GM19025 (cell line): ENCODE measurements around the gene CLASP1.
"Not testable (repeated sequence)": the region's sequence is repeated elsewhere in the genome, so short reads cannot be mapped to it uniquely, and the experiment has no call there.

Experiments used
- ATAC-seq: cut with Tn5 transposase; IDR thresholded peaks from one replicate; pipeline ENCODE4 v1.9.1; 2021; ENCODE audit warnings: mild to moderate bottlenecking, low read depth, moderate library complexity; ENCODE audit not compliant: unreplicated experiment

CLASP1 gene

DNA sequence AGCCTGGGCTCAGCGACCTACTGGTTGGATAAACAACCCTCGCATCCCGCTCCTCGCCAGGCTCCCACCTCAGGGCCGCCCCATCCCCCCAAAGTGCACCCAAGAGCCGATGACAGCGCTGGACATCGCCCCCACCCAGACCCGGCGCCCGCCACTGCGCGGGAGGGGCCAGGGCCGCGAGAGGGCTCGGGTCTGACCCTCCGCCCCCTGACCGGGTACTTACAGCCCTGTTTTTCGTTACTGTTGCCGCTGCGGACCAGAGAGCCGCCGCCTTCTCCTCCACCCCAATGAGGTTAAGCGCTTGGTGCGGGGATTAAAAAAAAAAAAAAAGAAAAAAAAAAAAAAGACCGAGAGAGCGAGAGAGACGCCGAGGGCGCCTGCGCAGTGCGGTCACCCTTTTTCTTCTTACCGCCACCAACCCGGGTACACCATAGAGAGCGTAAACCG is at the start of gene CLASP1:
Gene CLASP1 (minus strand): TSS at position 314 of the 447 bp plus-strand sequence. CDS start 43,567 bp downstream, outside the sequence.
- ATAC-seq: peak; percentile 30

GRCh38 chr2:121698318-121698930 is 49.2 kb upstream of the CLASP1 start:
- no peak for ATAC-seq

DNA sequence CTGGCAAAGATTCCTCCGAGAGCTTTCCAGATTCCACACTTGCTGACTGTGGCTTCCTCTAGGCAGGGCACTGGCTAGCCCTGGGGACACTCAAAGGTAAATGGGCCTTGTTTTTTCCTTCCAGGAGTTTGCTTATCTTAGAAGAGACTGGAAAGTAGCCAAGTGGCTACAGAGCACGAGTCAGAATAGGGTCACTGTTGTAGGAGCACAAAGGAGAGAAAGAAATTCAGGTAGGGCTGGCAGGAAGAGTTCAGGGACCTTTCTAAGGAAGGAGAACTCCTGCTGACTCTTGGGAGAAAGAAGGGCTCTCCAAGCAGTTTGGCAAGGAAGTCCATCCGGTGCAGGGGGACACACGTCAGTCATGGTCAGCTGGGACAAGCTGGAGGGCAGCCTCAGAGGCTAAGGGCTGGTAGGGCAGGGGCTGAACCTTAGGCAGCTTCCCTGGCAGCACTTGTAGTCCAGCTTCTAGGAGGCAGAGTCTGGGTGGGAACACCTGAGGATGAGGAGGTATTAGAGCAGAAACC is 47.9 kb upstream of the CLASP1 start:
- no peak for ATAC-seq

DNA sequence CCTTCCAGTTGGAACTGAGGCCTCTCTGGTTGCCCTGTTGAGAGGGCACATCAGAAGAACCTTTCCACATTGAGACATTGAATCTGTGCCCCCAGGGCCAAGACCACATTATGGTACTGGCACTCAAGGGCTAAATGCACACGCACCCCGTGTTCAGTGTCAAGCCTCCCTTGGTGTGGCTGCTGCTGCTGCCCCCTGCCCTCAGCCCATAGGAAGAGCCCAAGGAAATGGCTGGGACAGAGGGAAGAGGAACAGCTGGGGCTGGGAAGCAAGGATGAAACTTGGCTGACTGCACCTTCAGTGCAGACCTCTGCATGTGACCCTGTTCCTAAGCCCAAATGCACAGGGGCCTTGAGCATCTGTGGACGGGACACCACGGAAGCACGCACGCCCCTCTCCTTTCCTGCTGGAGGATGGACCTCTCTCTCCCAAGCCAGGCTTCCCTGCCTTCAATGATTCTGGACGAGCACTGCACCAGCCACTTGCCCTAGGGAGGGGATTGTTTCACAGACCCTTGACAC is 47.2 kb upstream of the CLASP1 start:
- no peak for ATAC-seq

- ATAC-seq: no peak
Observed at GRCh38 chr2:121695171-121695451, 45.8 kb upstream of the CLASP1 start.

GRCh38 chr2:121694398-121695170 is 45.3 kb upstream of the CLASP1 start:
- no peak for ATAC-seq

DNA sequence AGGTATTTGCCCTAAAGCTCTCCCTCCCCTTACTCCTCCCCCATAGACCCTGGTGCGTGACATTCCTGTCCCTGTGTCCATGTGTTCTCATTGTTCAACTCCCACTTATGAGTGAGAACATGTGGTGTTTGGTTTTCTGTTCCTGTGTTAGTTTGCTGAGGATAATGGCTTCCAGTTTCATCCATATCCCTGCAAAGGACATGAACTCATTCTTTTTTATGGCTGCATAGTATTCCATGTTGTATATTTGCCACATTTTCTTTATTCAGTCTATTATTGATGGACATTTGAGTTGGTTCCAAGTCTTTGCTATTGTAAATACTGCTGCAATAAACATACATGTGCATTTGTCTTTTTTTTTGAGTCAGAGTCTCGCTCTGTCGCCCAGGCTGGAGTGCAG is 41.3 kb upstream of the CLASP1 start:
- not testable (repeated sequence) for ATAC-seq

- ATAC-seq: no peak
Observed at GRCh38 chr2:121690095-121690494, 40.8 kb upstream of the CLASP1 start.

GRCh38 chr2:121689356-121689755 is 40.1 kb upstream of the CLASP1 start:
- ATAC-seq: no peak

DNA sequence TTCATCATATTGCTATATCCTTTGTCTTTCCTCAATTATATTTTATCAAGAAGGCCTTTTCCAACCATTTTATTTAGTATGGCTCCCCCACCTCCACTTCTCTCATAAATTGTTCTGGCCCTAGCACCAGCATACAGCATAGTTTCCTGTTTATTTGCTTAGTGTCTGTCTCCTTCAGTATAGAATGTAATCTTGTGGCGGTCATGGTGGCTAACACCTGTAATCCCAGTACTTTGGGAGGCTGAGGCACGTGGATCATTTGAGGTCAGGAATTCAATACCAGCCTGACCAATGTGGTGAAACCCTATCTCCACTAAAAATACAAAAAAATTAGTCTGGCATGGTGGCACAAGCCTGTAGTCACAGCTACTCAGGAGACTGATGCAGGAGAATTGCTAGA is 39.6 kb upstream of the CLASP1 start:
- no peak for ATAC-seq

DNA sequence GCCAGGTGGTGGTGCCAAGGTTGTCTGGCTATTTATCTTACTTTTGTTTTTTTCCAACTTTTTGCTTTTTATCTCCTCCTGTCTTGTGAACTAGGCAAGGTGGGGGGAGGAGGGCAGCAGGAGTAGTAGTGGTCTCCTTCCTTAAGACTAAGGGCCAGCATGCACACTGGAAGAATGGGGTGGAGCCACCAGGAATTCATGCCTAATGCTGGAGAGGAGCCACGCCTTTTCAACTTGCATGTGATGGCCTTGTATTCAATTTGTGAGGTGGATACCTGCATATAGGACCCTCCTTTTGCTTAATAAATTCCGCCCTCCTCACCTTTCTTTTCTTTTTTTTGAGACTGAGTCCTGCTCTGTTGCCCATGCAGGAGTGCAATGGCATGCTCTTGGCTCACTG is 37.6 kb upstream of the CLASP1 start:
- ATAC-seq: no peak

- ATAC-seq: no peak
Observed at GRCh38 chr2:121686218-121686617, 37.0 kb upstream of the CLASP1 start.

DNA sequence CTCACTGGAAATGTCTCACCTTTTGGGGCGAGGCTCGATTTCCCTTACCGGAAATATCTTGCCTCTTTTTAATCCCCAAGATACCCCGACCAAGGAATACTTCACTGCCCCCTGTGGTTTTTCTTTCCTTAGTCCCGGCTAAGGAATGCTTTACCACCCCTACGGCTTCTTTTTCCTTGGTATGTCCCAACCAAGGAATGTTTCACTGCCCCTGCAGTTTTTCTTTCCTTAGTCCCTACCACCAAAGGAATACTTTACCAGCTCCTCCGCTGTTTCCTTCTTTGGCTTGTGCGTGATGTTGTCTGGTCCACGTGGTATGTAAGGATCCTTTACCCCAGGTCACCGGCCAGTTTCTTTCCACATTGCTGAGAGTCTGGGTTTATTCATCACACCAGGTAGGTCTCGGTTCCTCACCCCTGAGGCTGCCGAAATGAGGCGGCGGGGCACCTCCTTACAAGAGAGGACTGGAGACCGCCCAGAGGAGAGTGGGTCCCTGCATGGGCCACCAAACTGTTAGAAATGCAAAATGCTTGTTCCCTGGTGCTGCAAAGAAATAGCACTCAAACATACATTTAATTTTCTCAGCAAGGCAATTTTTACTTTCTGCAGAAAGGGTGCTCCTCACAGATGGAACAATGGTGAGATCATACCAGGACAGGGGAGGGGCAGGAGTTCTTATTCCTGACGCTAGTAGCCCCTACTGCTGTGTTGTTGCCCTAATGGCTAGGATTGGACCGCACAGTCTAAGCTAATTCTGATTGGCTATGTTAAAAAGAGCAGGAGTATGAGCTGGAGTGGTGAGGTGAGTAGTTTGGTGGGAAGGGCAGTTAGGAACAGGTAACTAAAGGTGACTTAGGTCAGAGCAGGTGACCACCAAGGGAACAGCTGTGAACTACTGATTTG is 33.4 kb upstream of the CLASP1 start:
- no peak for ATAC-seq

GRCh38 chr2:121677855-121678254 is 28.6 kb upstream of the CLASP1 start:
- no peak for ATAC-seq

DNA sequence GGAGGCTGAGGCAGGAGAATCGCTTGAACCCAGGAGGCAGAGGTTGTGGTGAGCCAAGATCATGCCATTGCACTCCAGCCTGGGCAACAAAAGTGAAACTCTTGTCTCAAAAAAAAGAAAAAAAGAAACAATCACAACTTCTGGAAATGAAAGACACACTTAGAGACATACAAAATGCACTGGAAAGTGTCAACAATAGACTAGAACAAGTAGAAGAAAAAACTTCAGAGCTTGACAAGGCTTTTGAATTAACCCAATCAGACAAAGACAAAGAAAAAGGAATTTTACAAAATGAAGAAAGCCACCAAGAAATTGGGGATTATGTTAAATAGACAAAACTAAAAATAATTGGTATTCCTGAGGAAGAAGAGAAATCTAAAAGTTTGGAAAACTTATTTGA is 22.4 kb upstream of the CLASP1 start:
- ATAC-seq: not testable (repeated sequence)

GRCh38 chr2:121670181-121670580 is 20.9 kb upstream of the CLASP1 start:
- no peak for ATAC-seq

DNA sequence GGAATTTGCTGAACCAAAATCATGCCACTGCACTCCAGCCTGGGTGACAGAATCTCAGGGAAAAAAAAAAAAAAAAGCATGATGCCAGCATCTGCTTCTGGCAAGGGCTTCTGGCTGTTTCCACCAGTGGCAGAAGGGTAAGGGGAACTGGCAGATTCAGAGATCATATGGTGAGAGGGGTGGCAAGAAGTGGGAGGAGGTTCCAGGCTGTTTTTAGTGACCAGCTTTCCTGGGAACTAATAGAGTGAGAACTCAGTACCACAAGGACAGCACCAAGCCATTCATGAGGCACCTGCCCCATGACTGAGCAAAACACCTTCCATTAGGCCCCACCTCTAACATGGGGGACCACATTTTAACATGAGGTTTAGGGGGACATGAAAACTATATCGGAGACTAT is 18.4 kb upstream of the CLASP1 start:
- no peak for ATAC-seq

GRCh38 chr2:121666042-121666441 is 16.8 kb upstream of the CLASP1 start:
- ATAC-seq: no peak

DNA sequence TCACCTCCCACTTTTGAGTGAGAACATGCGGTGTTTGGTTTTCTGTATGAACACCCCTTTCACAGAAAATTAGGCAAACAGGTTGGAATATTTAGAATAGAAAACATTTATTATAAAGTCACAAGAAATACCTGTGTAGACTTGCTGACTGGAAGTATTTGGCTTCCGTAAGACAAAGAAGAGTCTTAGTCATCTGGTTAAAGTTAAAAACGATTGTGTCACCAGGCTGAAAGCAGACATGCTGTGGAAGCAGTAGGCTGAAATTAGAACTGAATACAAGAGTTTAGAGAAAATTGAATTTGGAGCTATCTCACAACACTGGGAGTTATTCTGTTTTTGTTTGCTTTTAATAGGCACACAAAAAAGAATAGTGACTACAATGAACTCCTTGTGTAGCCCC is 16.2 kb upstream of the CLASP1 start:
- no peak for ATAC-seq

- ATAC-seq: no peak
Observed at GRCh38 chr2:121664713-121665112, 15.5 kb upstream of the CLASP1 start.

DNA sequence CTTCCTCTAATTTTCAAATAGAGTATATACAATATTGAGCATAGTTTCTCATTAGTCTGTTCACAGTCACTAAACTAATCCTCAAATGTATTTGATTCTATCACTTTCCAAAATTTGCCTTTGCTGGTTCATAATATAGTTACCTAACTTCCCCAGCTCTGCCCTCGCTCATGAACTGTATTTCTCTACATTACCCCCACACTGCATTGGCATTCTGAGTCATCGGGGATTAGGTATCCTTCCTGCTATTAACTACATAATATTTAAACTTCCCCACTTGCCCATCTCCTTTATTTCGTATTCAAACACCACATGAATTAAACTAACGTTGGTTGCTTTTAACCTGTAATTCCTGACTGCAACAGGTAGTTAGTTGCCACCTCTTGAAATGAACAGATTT is 14.8 kb upstream of the CLASP1 start:
- no peak for ATAC-seq
